Right lung (tissue), 10 donors: ENCODE data around the gene CD2AP. TPM values are rescaled to one million over a fixed set of nuclear protein-coding genes. Genes with fewer than 3 reads are reported as not detected.
A peak's percentile ranks its signal among the peaks of the same experiment; 100 is the strongest.
"Not testable (repeated sequence)": the region's sequence is repeated elsewhere in the genome, so short reads cannot be mapped to it uniquely, and the experiment has no call there.

Experiments used
- DNase-seq, 2 donors: peaks; one replicate each; pipeline ENCODE4 v3.0.0-alpha.2; 2013
- long read RNA-seq, 8 donors: transcript quantifications; one replicate each; lab custom pipeline, GENCODE V29; 2026
- polyA plus RNA-seq, 5 donors: library from polyadenylated mRNA; unstranded; fragments of 120-200 nt; gene quantifications; one replicate each; pipeline versions ENCODE4 v1.2.1 to v1.2.3, GENCODE V29; 2013; ENCODE audit warnings: inconsistent platforms in 1 of 5, low replicate concordance in 1 of 5; ENCODE audit not compliant: insufficient read length in 5 of 5, insufficient read depth in 1 of 5

CD2AP gene
- 10 to 100 TPM; 29.9 to 47.5 (median 45.1) TPM for polyA plus RNA-seq
- long read RNA-seq, donor 1, full-length matches to known transcripts, result 6 of 6 reads
- long read RNA-seq, donor 1, partial matches to known transcripts, result 0 of 6 reads
- long read RNA-seq, donor 1, other reads (novel, unspliced or antisense), result 0 of 6 reads
- long read RNA-seq, donor 2, full-length matches to known transcripts, result 5 of 5 reads
- long read RNA-seq, donor 2, partial matches to known transcripts, result 0 of 5 reads
- long read RNA-seq, donor 2, other reads (novel, unspliced or antisense), result 0 of 5 reads
- long read RNA-seq, donor 3, full-length matches to known transcripts, result 3 of 3 reads
- long read RNA-seq, donor 3, partial matches to known transcripts, result 0 of 3 reads
- long read RNA-seq, donor 3, other reads (novel, unspliced or antisense), result 0 of 3 reads
- long read RNA-seq, donor 4, result 0 reads
- long read RNA-seq, donor 5, full-length matches to known transcripts, result 5 of 5 reads
- long read RNA-seq, donor 5, partial matches to known transcripts, result 0 of 5 reads
- long read RNA-seq, donor 5, other reads (novel, unspliced or antisense), result 0 of 5 reads
- long read RNA-seq, donor 6, full-length matches to known transcripts, result 3 of 3 reads
- long read RNA-seq, donor 6, partial matches to known transcripts, result 0 of 3 reads
- long read RNA-seq, donor 6, other reads (novel, unspliced or antisense), result 0 of 3 reads
- long read RNA-seq, donor 7, full-length matches to known transcripts, result 4 of 4 reads
- long read RNA-seq, donor 7, partial matches to known transcripts, result 0 of 4 reads
- long read RNA-seq, donor 7, other reads (novel, unspliced or antisense), result 0 of 4 reads
- long read RNA-seq, donor 8, full-length matches to known transcripts, result 1 of 1 reads
- long read RNA-seq, donor 8, partial matches to known transcripts, result 0 of 1 reads
- long read RNA-seq, donor 8, other reads (novel, unspliced or antisense), result 0 of 1 reads

- DNase-seq, result peak; percentile 87 to 91
Observed at GRCh38 chr6:47477497-47478232, at the start of gene CD2AP. TSS of gene CD2AP (plus strand) at chr6:47477789. CDS start at chr6:47478245, 456 bp downstream.

- DNase-seq, result no peak
Observed at GRCh38 chr6:47428288-47428687, 49.3 kb upstream of the CD2AP start.

GRCh38 chr6:47428746-47429664 lies 48.6 kb upstream of the CD2AP start:
- DNase-seq, result no peak

GRCh38 chr6:47434372-47435253 lies 43.0 kb upstream of the CD2AP start:
- DNase-seq, result peak; percentile 52 to 62

GRCh38 chr6:47435254-47435612 lies 42.4 kb upstream of the CD2AP start:
- DNase-seq, result no peak

GRCh38 chr6:47437592-47437991 lies 40.0 kb upstream of the CD2AP start:
- DNase-seq, result no peak

GRCh38 chr6:47438481-47439347 lies 38.9 kb upstream of the CD2AP start:
- DNase-seq, result no peak

- DNase-seq, result no peak
Observed at GRCh38 chr6:47439348-47439668, 38.3 kb upstream of the CD2AP start.

GRCh38 chr6:47440719-47441118 lies 36.9 kb upstream of the CD2AP start:
- DNase-seq, result no peak

GRCh38 chr6:47444964-47445363 lies 32.6 kb upstream of the CD2AP start:
- not testable (repeated sequence) for DNase-seq

GRCh38 chr6:47446669-47447330 lies 30.8 kb upstream of the CD2AP start:
- no peak for DNase-seq

- DNase-seq, result no peak
Observed at GRCh38 chr6:47447722-47448121, 29.9 kb upstream of the CD2AP start.

GRCh38 chr6:47451162-47451561 lies 26.4 kb upstream of the CD2AP start:
- DNase-seq, result no peak

GRCh38 chr6:47452899-47453298 lies 24.7 kb upstream of the CD2AP start:
- no peak for DNase-seq

GRCh38 chr6:47453372-47453936 lies 24.1 kb upstream of the CD2AP start:
- no peak for DNase-seq

- DNase-seq, result no peak
Observed at GRCh38 chr6:47454713-47455396, 22.7 kb upstream of the CD2AP start.

GRCh38 chr6:47455533-47456209 lies 21.9 kb upstream of the CD2AP start:
- no peak for DNase-seq
